GM12875 (cell line): ENCODE results near the gene TTLL9.
"Not testable (repeated sequence)": the region's sequence is repeated elsewhere in the genome, so short reads cannot be mapped to it uniquely, and the experiment has no call there.

Experiments used
- H3K4me3 ChIP-seq: one replicate; pipeline ENCODE4 v1.5.1; 2011; ENCODE audit warnings: low read depth, low read length, control low read depth
- CTCF ChIP-seq: IDR thresholded peaks from 2 replicates; pipeline ENCODE4 v1.5.1; 2011; ENCODE audit warnings: low read depth, mild to moderate bottlenecking, control low read depth, inconsistent platforms, low read length, moderate library complexity, borderline replicate concordance; ENCODE audit not compliant: insufficient read depth

Gene TTLL9

GRCh38 chr20:31922181-31922580 lies 51.7 kb downstream of the TTLL9 start:
- no peak overlapping the region for H3K4me3 ChIP-seq
- TF ChIP-seq CTCF = no peak

- TF ChIP-seq CTCF = no peak
- no peak overlapping the region for H3K4me3 ChIP-seq
These were observed 52.2 kb downstream of the TTLL9 start for GRCh38 chr20:31922588-31922987.

- no peak overlapping the region for H3K4me3 ChIP-seq
- TF ChIP-seq CTCF = no peak
These were observed 53.2 kb downstream of the TTLL9 start for GRCh38 chr20:31923388-31924331.

GRCh38 chr20:31924561-31924960 lies 54.1 kb downstream of the TTLL9 start:
- TF ChIP-seq CTCF = no peak
- no peak overlapping the region for H3K4me3 ChIP-seq

GRCh38 chr20:31925631-31926030 lies 55.2 kb downstream of the TTLL9 start:
- TF ChIP-seq CTCF = no peak

GRCh38 chr20:31926493-31926892 lies 56.1 kb downstream of the TTLL9 start:
- H3K4me3 ChIP-seq = no peak overlapping the region
- no peak for TF ChIP-seq CTCF

More at GRCh38 chr20:31925631-31926030, 55.2 kb downstream of the TTLL9 start:
- no peak overlapping the region for H3K4me3 ChIP-seq

- TF ChIP-seq CTCF = no peak
- no peak overlapping the region for H3K4me3 ChIP-seq
These were observed 57.3 kb downstream of the TTLL9 start for GRCh38 chr20:31927627-31928159.

- not testable (repeated sequence) for H3K4me3 ChIP-seq
These were observed 59.2 kb downstream of the TTLL9 start for GRCh38 chr20:31929631-31930030.
